CD4-positive, CD25-positive, alpha-beta regulatory T cell (primary cell): ENCODE measurements around the gene FOXA3. TPM values are rescaled to one million over a fixed set of nuclear protein-coding genes. Genes with fewer than 3 reads are reported as not detected.

ENCODE experiments used
- ATAC-seq, 2 donors: fragments of 150-1000 bp; cut with Tn5 transposase; one replicate each; pipeline ENCODE4 v1.10.0; 2021; ENCODE audit warnings: low read depth in 2 of 2, moderate number of reproducible peaks in 2 of 2, moderate library complexity in 1 of 2
- DNase-seq, 3 donors: peaks; one replicate each; pipeline versions ENCODE4 v3.0.0 to v3.0.0-alpha.2; 2012 to 2022; ENCODE audit warnings: mixed read lengths in 1 of 3
- H3K27ac ChIP-seq: one replicate; pipeline ENCODE4 v1.7.0; 2013; ENCODE audit warnings: mild to moderate bottlenecking, low read length; ENCODE audit not compliant: insufficient read depth, poor library complexity, severe bottlenecking
- H3K27me3 ChIP-seq: one replicate; pipeline ENCODE4 v1.7.0; 2013; ENCODE audit warnings: low read length; ENCODE audit not compliant: control insufficient read depth, insufficient read depth
- H3K36me3 ChIP-seq: one replicate; pipeline ENCODE4 v1.7.0; 2013; ENCODE audit warnings: mild to moderate bottlenecking, low read length, moderate library complexity; ENCODE audit not compliant: control insufficient read depth, insufficient read depth
- H3K4me1 ChIP-seq: 2 replicates; pipeline ENCODE4 v1.7.0; 2013; ENCODE audit warnings: mild to moderate bottlenecking, low read length; ENCODE audit not compliant: insufficient read depth, control insufficient read depth, poor library complexity, severe bottlenecking
- H3K4me3 ChIP-seq: one replicate; pipeline ENCODE4 v1.7.0; 2013; ENCODE audit warnings: low read depth, mild to moderate bottlenecking, low read length, moderate library complexity
- H3K9me3 ChIP-seq, 2 experiments: 1 replicate in 1 of 2; 2 replicates in 1 of 2; pipeline ENCODE4 v1.7.0; 2013; ENCODE audit warnings: low read length in 2 of 2, mild to moderate bottlenecking in 1 of 2, moderate library complexity in 1 of 2; ENCODE audit not compliant: control insufficient read depth in 2 of 2
- H3K27ac Mint-ChIP-seq, 3 donors: one replicate each; pipeline ENCODE4 v1.8.0; 2020 to 2022; ENCODE audit warnings: mild to moderate bottlenecking in 3 of 3, mixed read lengths in 3 of 3, moderate library complexity in 2 of 3
- H3K27me3 Mint-ChIP-seq: one replicate; pipeline ENCODE4 v1.8.0; 2022; ENCODE audit warnings: mild to moderate bottlenecking, mixed read lengths
- H3K36me3 Mint-ChIP-seq: one replicate; pipeline ENCODE4 v1.8.0; 2020; ENCODE audit warnings: mixed read lengths
- H3K4me1 Mint-ChIP-seq, 4 donors: one replicate each; pipeline ENCODE4 v1.8.0; 2020 to 2022; ENCODE audit warnings: mixed read lengths in 4 of 4, mild to moderate bottlenecking in 1 of 4
- H3K4me3 Mint-ChIP-seq, 4 donors: one replicate each; pipeline ENCODE4 v1.8.0; 2020 to 2022; ENCODE audit warnings: mild to moderate bottlenecking in 4 of 4, mixed read lengths in 4 of 4, moderate library complexity in 3 of 4
- H3K9me3 Mint-ChIP-seq, 7 donors: one replicate each; pipeline ENCODE4 v1.8.0; 2020 to 2022; ENCODE audit warnings: mixed read lengths in 7 of 7, mild to moderate bottlenecking in 3 of 7, moderate library complexity in 2 of 7
- polyA plus RNA-seq, 4 donors: library from polyadenylated mRNA; unstranded; fragments of 300-500 nt; fragmentation: Illumina TruSeq; gene quantifications; one replicate each; pipeline ENCODE4 v1.2.3, GENCODE V29; 2021
- total RNA-seq: library from RNA; stranded (reverse); gene quantifications from one replicate; pipeline ENCODE4 v1.2.3, GENCODE V29; 2022

The FOXA3 gene
- total and polyA plus RNA-seq, 5 donors from 2014 or later, result not detected

- Histone ChIP-seq H3K4me3 (no peak overlapping the region), H3K36me3 (peaks cover 12% of the 10 kb centered on the region), H3K27me3 (no peaks in the 10 kb centered on the region), H3K27ac (no peak overlapping the region), H3K4me1 (peaks cover 18% of the 10 kb centered on the region), H3K9me3 (no peaks in the 10 kb centered on the region)
- Mint-ChIP-seq H3K27me3 (no peaks in the 10 kb centered on the region), H3K4me3 (no peak overlapping the region), H3K27ac (no peak overlapping the region), H3K9me3 (no peaks in the 10 kb centered on the region), H3K36me3 (peaks cover 11% of the 10 kb centered on the region), H3K4me1 (peaks cover 0 to 9% (median 3%) of the 10 kb centered on the region in 4 donors)
- ATAC-seq (no peak), DNase-seq (no peak)
Observed at GRCh38 chr19:45819769-45820168, 44.4 kb upstream of the FOXA3 start.

GRCh38 chr19:45820413-45821102 is 43.6 kb upstream of the FOXA3 start:
- no peak overlapping the region for H3K4me3 Mint-ChIP-seq
- no peaks in the 10 kb centered on the region for H3K9me3 Mint-ChIP-seq
- H3K27me3 Mint-ChIP-seq, result no peaks in the 10 kb centered on the region
- Histone ChIP-seq H3K4me3 (no peak overlapping the region), H3K9me3 (no peaks in the 10 kb centered on the region), H3K4me1 (peaks cover 12% of the 10 kb centered on the region), H3K36me3 (peaks cover 18% of the 10 kb centered on the region), H3K27ac (no peak overlapping the region), H3K27me3 (no peaks in the 10 kb centered on the region)
- ATAC-seq, result no peak
- peaks cover 13% of the 10 kb centered on the region for H3K36me3 Mint-ChIP-seq
- no peak for DNase-seq
- H3K4me1 Mint-ChIP-seq, result peaks cover 0 to 6% (median 3%) of the 10 kb centered on the region in 4 donors
- no peak overlapping the region for H3K27ac Mint-ChIP-seq

- H3K27ac Mint-ChIP-seq, result no peak overlapping the region
- peaks cover 23% of the 10 kb centered on the region for H3K36me3 ChIP-seq
Observed at GRCh38 chr19:45821103-45821521, 43.0 kb upstream of the FOXA3 start.

GRCh38 chr19:45821570-45821969 is 42.6 kb upstream of the FOXA3 start:
- no peaks in the 10 kb centered on the region for H3K9me3 ChIP-seq
- H3K4me1 ChIP-seq, result peaks cover 7% of the 10 kb centered on the region
- no peaks in the 10 kb centered on the region for H3K9me3 Mint-ChIP-seq
- H3K27me3 Mint-ChIP-seq, result no peaks in the 10 kb centered on the region
- H3K27ac ChIP-seq, result no peak overlapping the region
- no peaks in the 10 kb centered on the region for H3K27me3 ChIP-seq
- no peak for DNase-seq
- peaks cover 27% of the 10 kb centered on the region for H3K36me3 ChIP-seq
- H3K27ac Mint-ChIP-seq, result no peak overlapping the region
- no peak overlapping the region for H3K4me3 Mint-ChIP-seq
- H3K4me1 Mint-ChIP-seq, result peaks cover 0 to 6% (median 2%) of the 10 kb centered on the region in 4 donors
- no peak overlapping the region for H3K4me3 ChIP-seq
- peaks cover 15% of the 10 kb centered on the region for H3K36me3 Mint-ChIP-seq
- no peak for ATAC-seq

More at GRCh38 chr19:45821103-45821521, 43.0 kb upstream of the FOXA3 start:
- H3K4me1 ChIP-seq, result peaks cover 7% of the 10 kb centered on the region
- no peak for ATAC-seq
- no peaks in the 10 kb centered on the region for H3K9me3 Mint-ChIP-seq
- no peak overlapping the region for H3K4me3 Mint-ChIP-seq
- H3K27ac ChIP-seq, result no peak overlapping the region
- H3K27me3 Mint-ChIP-seq, result no peaks in the 10 kb centered on the region
- no peak for DNase-seq
- peaks cover 0 to 6% (median 2%) of the 10 kb centered on the region in 4 donors for H3K4me1 Mint-ChIP-seq
- no peaks in the 10 kb centered on the region for H3K9me3 ChIP-seq
- peaks cover 15% of the 10 kb centered on the region for H3K36me3 Mint-ChIP-seq
- H3K4me3 ChIP-seq, result no peak overlapping the region
- H3K27me3 ChIP-seq, result no peaks in the 10 kb centered on the region

DNA sequence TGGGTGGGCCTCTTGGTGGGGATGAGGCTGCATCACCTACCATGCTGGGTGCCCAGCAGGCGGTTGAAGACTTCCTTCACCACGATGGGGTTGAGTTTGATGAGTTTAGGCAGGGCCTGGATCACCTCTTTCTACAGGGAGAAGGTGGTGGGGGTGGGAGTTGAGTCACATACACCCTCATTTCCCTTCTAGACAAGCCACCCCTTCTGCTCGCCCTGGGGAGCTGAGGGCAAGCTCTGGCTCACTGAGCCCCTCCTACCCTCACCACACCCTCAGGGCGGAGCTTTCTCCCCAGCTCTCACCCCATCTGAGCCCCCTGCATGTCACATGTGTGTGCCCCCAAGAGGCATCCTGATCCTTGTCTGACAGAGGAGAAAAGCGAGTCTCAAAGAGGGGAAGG is 41.4 kb upstream of the FOXA3 start:
- no peaks in the 10 kb centered on the region for H3K27me3 Mint-ChIP-seq
- DNase-seq, result no peak
- no peak overlapping the region for H3K4me3 Mint-ChIP-seq
- Histone ChIP-seq H3K36me3 (peaks cover 32% of the 10 kb centered on the region), H3K27me3 (no peaks in the 10 kb centered on the region), H3K27ac (no peak overlapping the region), H3K4me3 (no peak overlapping the region), H3K9me3 (no peaks in the 10 kb centered on the region), H3K4me1 (no peaks in the 10 kb centered on the region)
- peaks cover 15% of the 10 kb centered on the region for H3K36me3 Mint-ChIP-seq
- peaks cover 0 to 3% (median 0%) of the 10 kb centered on the region in 4 donors for H3K4me1 Mint-ChIP-seq
- H3K27ac Mint-ChIP-seq, result no peak overlapping the region
- no peaks in the 10 kb centered on the region for H3K9me3 Mint-ChIP-seq
- no peak for ATAC-seq

GRCh38 chr19:45823182-45823581 is 40.9 kb upstream of the FOXA3 start:
- no peak overlapping the region for H3K27ac Mint-ChIP-seq
- H3K4me1 Mint-ChIP-seq, result peaks cover 0 to 3% (median 0%) of the 10 kb centered on the region in 4 donors
- H3K4me3 Mint-ChIP-seq, result no peak overlapping the region
- no peaks in the 10 kb centered on the region for H3K27me3 ChIP-seq
- no peaks in the 10 kb centered on the region for H3K4me1 ChIP-seq
- no peak for ATAC-seq
- H3K27ac ChIP-seq, result no peak overlapping the region
- H3K27me3 Mint-ChIP-seq, result no peaks in the 10 kb centered on the region
- DNase-seq, result no peak
- peaks cover 18% of the 10 kb centered on the region for H3K36me3 Mint-ChIP-seq
- H3K9me3 ChIP-seq, result no peaks in the 10 kb centered on the region
- H3K9me3 Mint-ChIP-seq, result no peaks in the 10 kb centered on the region
- no peak overlapping the region for H3K4me3 ChIP-seq
- H3K36me3 ChIP-seq, result peaks cover 37% of the 10 kb centered on the region

GRCh38 chr19:45824041-45824471 is 40.1 kb upstream of the FOXA3 start:
- ATAC-seq, result no peak
- Mint-ChIP-seq H3K4me3 (peak overlapping the region in 1 of 4 donors; percentile 54), H3K36me3 (peaks cover 27% of the 10 kb centered on the region)

More at GRCh38 chr19:45824041-45824471, 40.1 kb upstream of the FOXA3 start:
- H3K27me3 ChIP-seq, result no peaks in the 10 kb centered on the region
- H3K36me3 ChIP-seq, result peaks cover 45% of the 10 kb centered on the region
- no peak for DNase-seq
- Mint-ChIP-seq H3K9me3 (no peaks in the 10 kb centered on the region), H3K4me1 (peaks cover 0 to 3% (median 0%) of the 10 kb centered on the region in 4 donors), H3K27ac (no peak overlapping the region), H3K27me3 (no peaks in the 10 kb centered on the region)
- H3K4me1 ChIP-seq, result no peaks in the 10 kb centered on the region
- H3K9me3 ChIP-seq, result no peaks in the 10 kb centered on the region
- no peak overlapping the region for H3K27ac ChIP-seq
- no peak overlapping the region for H3K4me3 ChIP-seq
